GM21528 (cell line): Measurements from ENCODE around the gene SUPT3H.
"Not testable (repeated sequence)": the region's sequence is repeated elsewhere in the genome, so short reads cannot be mapped to it uniquely, and the experiment has no call there.

ENCODE experiments used
- ATAC-seq: cut with Tn5 transposase; IDR thresholded peaks from one replicate; pipeline ENCODE4 v1.9.1; 2021; ENCODE audit warnings: mild to moderate bottlenecking, moderate library complexity; ENCODE audit not compliant: unreplicated experiment, low FRiP score

SUPT3H gene

DNA sequence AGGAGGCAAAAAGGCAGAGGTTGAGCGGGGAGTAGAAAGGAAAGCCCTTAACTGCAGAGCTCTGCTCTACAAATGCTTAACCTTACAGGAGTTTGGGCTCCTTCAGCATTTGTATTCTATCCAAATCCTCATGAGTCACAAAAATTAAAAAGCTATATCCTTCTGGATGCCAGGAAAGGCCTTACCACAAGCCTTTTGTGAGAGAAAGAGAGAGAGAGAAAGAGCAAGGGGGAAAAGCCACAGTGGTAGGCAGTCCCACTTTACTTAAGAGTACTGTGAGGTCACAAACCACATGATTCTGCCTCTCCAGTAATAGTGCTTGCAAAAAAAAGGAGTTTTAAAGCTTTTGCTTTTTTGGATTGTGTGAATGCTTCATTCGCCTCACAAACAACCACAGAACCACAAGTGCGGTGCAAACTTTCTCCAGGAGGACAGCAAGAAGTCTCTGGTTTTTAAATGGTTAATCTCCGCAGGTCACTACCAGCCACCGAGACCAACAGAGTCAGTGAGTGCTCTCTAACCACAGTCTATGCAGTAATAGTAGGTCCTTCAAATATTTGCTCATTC lies 49.7 kb downstream of the SUPT3H start, which contains the start of gene RUNX2:
Gene RUNX2, plus strand, starts transcription at position 375 of the 567 bp plus-strand sequence. CDS start 397 bp downstream, outside the sequence.
- ATAC-seq = no peak

DNA sequence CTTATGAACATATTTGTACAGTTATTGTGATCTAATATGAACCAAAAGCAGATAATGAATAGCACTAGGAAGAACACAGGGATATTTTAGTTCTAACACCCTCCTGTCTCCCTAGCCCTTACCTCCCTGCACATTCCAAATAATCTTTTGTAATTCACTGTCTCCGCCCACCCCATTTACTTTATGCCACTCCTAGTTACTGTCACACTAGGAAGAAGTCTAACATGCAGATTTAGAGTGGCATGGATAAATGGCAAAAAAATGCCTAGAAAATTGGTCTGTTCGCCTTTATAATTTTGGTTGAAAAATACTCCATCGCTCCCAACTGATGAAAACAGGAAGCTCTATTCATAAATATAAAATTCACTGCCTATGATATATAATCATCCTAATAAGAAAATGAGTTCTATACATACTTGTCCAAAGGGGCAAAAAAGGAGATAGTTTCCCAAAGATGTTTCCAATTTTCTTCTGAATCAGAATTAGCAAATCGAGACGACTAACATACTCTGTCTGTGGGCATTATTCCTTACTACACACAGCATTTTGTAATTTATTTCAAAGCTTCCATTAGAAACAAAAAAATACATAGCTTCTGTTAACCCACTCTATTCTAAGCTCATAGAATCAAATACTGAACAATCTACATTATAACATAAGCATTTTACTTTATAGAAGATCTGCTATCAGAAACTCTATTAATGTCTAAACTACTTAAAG lies 50.9 kb downstream of the SUPT3H start:
- ATAC-seq = no peak

- ATAC-seq = no peak
Observed at GRCh38 chr6:45323656-45324224, 54.0 kb downstream of the SUPT3H start.

- no peak for ATAC-seq
Observed at GRCh38 chr6:45320349-45320748, 57.4 kb downstream of the SUPT3H start.

DNA sequence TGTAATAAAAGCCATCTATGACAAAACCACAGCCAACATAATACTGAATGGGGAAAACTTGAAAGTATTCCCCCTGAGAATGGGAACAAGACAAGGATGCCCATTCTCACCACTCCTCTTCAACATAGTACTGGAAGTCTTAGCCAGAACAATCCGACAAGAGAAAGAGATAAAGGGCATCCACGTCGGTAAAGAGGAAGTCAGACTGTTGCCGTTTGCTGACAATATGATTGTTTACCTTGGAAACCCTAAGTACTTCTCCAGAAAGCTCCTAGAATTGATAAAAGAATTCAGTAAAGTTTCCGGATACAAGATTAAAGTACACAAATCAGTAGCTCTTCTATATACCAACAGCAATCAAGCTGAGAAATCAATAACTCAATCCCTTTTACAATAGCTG lies 63.6 kb downstream of the SUPT3H start:
- ATAC-seq = no peak

GRCh38 chr6:45310118-45310788 lies 67.5 kb downstream of the SUPT3H start:
- ATAC-seq = no peak

DNA sequence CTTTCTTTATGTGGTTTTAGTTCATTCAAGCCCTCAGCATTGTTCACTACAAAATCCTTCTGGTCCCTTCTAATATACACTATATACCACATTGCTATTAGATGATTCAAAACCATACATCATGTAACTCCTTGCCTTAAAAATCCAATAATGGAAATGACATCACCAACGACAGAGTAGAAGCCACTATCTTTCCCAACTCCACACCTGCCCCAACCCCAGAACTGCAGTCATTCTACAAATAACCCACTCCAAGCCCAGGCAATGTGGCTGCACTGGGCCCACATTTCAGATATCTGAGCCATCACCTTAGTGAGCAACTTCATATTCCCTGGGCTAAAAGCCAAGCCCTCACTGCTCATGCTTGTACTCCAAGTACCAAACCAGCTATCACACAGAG lies 72.2 kb downstream of the SUPT3H start:
- no peak for ATAC-seq

DNA sequence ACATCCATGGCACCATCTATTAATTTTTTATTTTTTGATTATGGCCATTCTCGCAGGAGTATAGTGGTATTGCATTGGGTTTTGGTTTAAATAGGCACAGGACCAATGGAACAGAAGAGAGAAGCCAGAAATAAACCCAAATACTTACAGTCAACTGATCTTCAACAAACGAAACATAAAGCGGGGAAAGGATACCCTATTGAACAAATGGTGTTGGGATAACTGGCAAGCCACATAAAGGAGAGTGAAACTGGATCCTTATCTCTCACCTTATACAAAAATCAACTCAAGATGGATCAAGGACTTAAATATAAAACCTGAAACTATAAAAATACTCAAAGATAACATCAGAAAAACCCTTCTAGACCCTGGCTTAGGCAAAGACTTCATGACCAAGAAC lies 74.9 kb downstream of the SUPT3H start:
- no peak for ATAC-seq

GRCh38 chr6:45301348-45302142 lies 76.2 kb downstream of the SUPT3H start:
- ATAC-seq = no peak

DNA sequence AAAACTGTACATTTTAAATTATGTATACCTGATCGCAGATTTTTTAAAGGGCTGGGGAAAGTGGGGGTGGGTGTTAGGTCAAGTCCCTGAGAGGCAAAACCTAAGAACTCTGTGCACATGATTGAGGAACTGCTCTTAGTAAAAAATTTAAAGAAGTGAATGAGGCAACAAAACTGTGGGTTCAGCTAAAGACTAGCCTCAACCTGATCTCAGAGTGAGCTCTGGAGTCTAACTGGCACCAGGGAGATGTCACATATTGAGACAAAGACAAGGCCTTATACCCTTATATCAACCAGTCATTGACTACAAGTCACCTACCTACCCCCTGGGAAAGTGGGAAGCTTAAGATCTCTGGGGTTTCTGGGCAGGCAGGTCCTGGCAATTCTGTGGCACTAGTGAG lies 77.0 kb downstream of the SUPT3H start:
- no peak for ATAC-seq

DNA sequence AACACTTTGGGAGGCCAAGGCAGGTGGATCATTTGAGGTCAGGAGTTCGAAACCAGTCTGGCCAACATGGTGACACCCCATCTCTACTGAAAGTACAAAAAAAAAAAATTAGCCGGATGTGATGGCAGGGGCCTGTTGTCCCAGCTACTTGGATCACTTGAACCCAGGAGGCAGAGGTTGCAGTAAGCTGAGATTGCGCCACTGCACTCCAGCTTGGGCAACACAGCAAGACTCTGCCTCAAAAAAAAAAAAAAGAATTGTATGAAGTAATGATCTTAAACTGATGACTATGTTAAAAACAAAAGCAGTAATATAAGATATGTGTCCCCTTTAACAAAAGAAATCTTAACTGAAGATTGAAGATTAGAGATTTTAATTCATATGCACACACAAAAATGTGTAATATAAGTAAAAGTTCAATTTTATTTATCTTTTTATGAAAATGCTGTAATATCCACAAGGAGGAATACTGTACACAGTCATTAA lies 78.6 kb downstream of the SUPT3H start:
- no peak for ATAC-seq

- no peak for ATAC-seq
Observed at GRCh38 chr6:45297320-45297719, 80.4 kb downstream of the SUPT3H start.

DNA sequence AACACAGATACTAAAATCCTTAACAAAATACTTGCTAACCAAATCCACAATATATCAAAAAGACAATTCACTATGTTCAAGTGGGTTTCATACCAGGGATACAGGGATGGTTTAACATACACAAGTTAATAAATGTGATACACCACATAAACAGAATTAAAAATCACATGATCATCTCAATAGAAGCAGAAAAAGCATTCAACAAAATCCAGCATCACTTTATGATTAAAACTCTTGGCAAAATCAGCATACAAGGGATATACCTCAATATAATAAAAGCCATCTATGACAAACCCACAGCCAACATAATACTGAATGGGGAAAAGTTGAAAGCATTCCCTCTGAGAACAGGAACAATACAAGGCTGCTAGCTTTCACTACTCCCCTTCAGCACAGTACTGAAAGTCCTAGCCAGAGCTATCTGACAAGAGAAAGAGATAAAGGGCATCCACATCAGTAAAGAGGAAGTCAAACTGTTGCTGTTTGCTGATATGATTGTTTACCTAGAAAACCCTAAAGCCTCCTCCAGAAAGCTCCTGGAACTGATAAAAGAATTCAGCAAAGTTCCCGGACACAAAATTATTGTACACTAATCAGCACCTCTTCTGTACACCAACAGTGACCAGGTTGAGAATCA lies 83.6 kb downstream of the SUPT3H start:
- ATAC-seq = not testable (repeated sequence)

GRCh38 chr6:45293306-45293705 lies 84.4 kb downstream of the SUPT3H start:
- no peak for ATAC-seq

GRCh38 chr6:45289751-45290514 lies 87.8 kb downstream of the SUPT3H start:
- ATAC-seq = no peak

GRCh38 chr6:45286707-45287106 lies 91.0 kb downstream of the SUPT3H start:
- ATAC-seq = not testable (repeated sequence)

- ATAC-seq = no peak
Observed at GRCh38 chr6:45278367-45278766, 99.4 kb downstream of the SUPT3H start.

DNA sequence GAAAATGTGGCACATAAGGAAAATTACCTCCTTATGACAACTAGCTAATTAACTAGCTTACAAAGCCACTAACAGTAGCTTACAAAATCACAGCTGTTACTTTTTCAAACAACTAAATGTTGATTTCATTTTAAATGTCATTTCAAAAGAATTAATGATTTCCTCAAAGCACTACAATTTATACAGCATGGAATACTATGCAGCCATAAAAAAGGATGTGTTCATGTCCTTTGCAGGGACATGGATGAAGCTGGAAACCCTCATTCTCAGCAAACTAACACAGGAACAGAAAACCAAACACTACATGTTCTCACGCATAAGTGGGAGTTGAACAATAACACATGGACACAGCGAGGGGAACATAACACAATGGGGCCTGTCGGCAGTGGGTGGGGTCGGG lies 100.0 kb downstream of the SUPT3H start:
- ATAC-seq = not testable (repeated sequence)

GRCh38 chr6:45275358-45275757 lies 102.4 kb downstream of the SUPT3H start:
- ATAC-seq = no peak
